Endothelial cell of umbilical vein (primary cell): ENCODE measurements around the gene TDRKH. TPM values are rescaled to one million over a fixed set of nuclear protein-coding genes. Genes with fewer than 3 reads are reported as not detected.

Experiments used
- BruUV-seq: library from RNA; stranded (reverse); fragments of 400-500 nt; replicated peaks from 2 replicates; lab custom pipeline; 2021; lab: Mats Ljungman, UMichigan
- CTCF ChIA-PET: fragments of 300-600, 350-600 bp; sonication (Branson Sonifier 250); formaldehyde crosslinking; loops from one replicate; lab custom pipeline; 2021; ENCODE audit warnings: antibody characterized with exemption, inconsistent platforms; lab: Charles Lee
- POLR2A ChIA-PET: fragments of 300-600, 350-600 bp; sonication (Branson Sonifier 250); formaldehyde crosslinking; loops from one replicate; lab custom pipeline; 2021; ENCODE audit warnings: antibody characterized with exemption, inconsistent platforms; lab: Charles Lee
- DNase-seq: peaks from one replicate; pipeline ENCODE4 v3.0.0-alpha.2; 2011; ENCODE audit warnings: low read depth, low spot score
- FAIRE-seq: peaks from 2 replicates; lab custom pipeline; 2011; peaks lifted over from hg19 to GRCh38; lab: Jason Lieb, UNC
- H2AFZ ChIP-seq: 2 replicates; pipeline ENCODE4 v1.6.0; 2012; ENCODE audit warnings: low read depth, low read length, control low read depth, inconsistent platforms
- H3K27ac ChIP-seq: 2 replicates; pipeline ENCODE4 v1.5.1; 2011; ENCODE audit warnings: low read depth, mild to moderate bottlenecking, control low read depth, low read length, moderate library complexity; ENCODE audit not compliant: insufficient read depth
- H3K27me3 ChIP-seq, 2 experiments: 2 replicates each; pipeline versions ENCODE4 v1.6.0 to v1.6.1; 2011; ENCODE audit warnings: low read length in 2 of 2, mixed read lengths in 1 of 2; ENCODE audit not compliant: control insufficient read depth in 2 of 2, insufficient read depth in 2 of 2
- H3K36me3 ChIP-seq, 2 experiments: 2 replicates in 1 of 2; 3 replicates in 1 of 2; pipeline ENCODE4 v1.5.1; 2011; ENCODE audit warnings: low read length in 2 of 2, mild to moderate bottlenecking in 1 of 2, moderate library complexity in 1 of 2; ENCODE audit not compliant: control insufficient read depth in 2 of 2, insufficient read depth in 2 of 2; ENCODE audit errors: extremely low read depth in 1 of 2
- H3K4me1 ChIP-seq: 3 replicates; pipeline ENCODE4 v1.5.1; 2011; ENCODE audit warnings: mild to moderate bottlenecking, low read length; ENCODE audit not compliant: control insufficient read depth, insufficient read depth; ENCODE audit errors: extremely low read depth
- H3K4me2 ChIP-seq: 2 replicates; pipeline ENCODE4 v1.6.1; 2011; ENCODE audit warnings: low read length, control low read depth, mixed read lengths; ENCODE audit not compliant: insufficient read depth
- H3K4me3 ChIP-seq, 3 experiments: fragments of 200-600 bp in 1 of 3; sonication (generic), shearing (Covaris generic) in 1 of 3; replicated peaks in 1 of 3; 2 replicates each; pipeline ENCODE4 v1.5.1; 2011 to 2016; ENCODE audit warnings: control low read depth in 3 of 3, low read length in 3 of 3, mild to moderate bottlenecking in 2 of 3, inconsistent platforms in 1 of 3, low read depth in 1 of 3, moderate library complexity in 1 of 3; ENCODE audit not compliant: insufficient read depth in 1 of 3
- H3K79me2 ChIP-seq: 2 replicates; pipeline ENCODE4 v1.6.0; 2012; ENCODE audit warnings: low read length, inconsistent platforms; ENCODE audit not compliant: control insufficient read depth, insufficient read depth
- H3K9ac ChIP-seq: replicated peaks from 2 replicates; pipeline ENCODE3; 2011; ENCODE audit warnings: low read length, control low read depth; ENCODE audit not compliant: insufficient read depth; ENCODE audit errors: extremely low read depth
- H3K9me1 ChIP-seq: replicated peaks from 3 replicates; pipeline ENCODE4 v1.6.0; 2011; ENCODE audit warnings: mild to moderate bottlenecking, low read length; ENCODE audit not compliant: control insufficient read depth, insufficient read depth; ENCODE audit errors: extremely low read depth
- H3K9me3 ChIP-seq: replicated peaks from 2 replicates; pipeline ENCODE4 v1.5.1; 2012; ENCODE audit warnings: low read length, inconsistent platforms; ENCODE audit not compliant: control insufficient read depth, insufficient read depth
- H4K20me1 ChIP-seq: replicated peaks from 2 replicates; pipeline ENCODE3; 2011; ENCODE audit warnings: mild to moderate bottlenecking, low read length; ENCODE audit not compliant: control insufficient read depth, insufficient read depth; ENCODE audit errors: extremely low read depth
- EZH2 ChIP-seq: IDR thresholded peaks from 2 replicates; pipeline ENCODE4 v1.6.1; 2012; ENCODE audit warnings: borderline replicate concordance, low read depth, mild to moderate bottlenecking, moderate library complexity, low read length, inconsistent platforms; ENCODE audit not compliant: severe bottlenecking
- FOS ChIP-seq: IDR thresholded peaks from 2 replicates; pipeline ENCODE4 v1.6.1; 2011; ENCODE audit warnings: mild to moderate bottlenecking, low read length, moderate library complexity, borderline replicate concordance; ENCODE audit not compliant: insufficient read depth
- GATA2 ChIP-seq: IDR thresholded peaks from 2 replicates; pipeline ENCODE4 v1.7.0; 2011; ENCODE audit warnings: low read depth, mild to moderate bottlenecking, moderate library complexity, mixed read lengths, low read length; ENCODE audit not compliant: insufficient read length, insufficient read depth
- JUN ChIP-seq: IDR thresholded peaks from 2 replicates; pipeline ENCODE4 v1.6.1; 2011; ENCODE audit warnings: borderline replicate concordance, low read depth; ENCODE audit not compliant: insufficient read length, insufficient read depth
- MYC ChIP-seq: IDR thresholded peaks from one replicate; pipeline ENCODE4 v1.6.1; 2011; ENCODE audit warnings: mild to moderate bottlenecking, low read depth, low read length
- POLR2A ChIP-seq: IDR thresholded peaks from 2 replicates; pipeline ENCODE4 v1.6.1; 2012; ENCODE audit warnings: low read depth, mild to moderate bottlenecking, control low read depth, low read length
- POLR2AphosphoS5 ChIP-seq: IDR thresholded peaks from 2 replicates; pipeline ENCODE4 v1.6.1; 2012; ENCODE audit warnings: low read depth, mild to moderate bottlenecking, control low read depth, low read length, moderate library complexity; ENCODE audit not compliant: insufficient read depth
- dilution Hi-C: fragments of 300-500 bp; cut with MboI; formaldehyde crosslinking; loops from one replicate; pipeline ENCODE4 v1.15.0; 2019; ENCODE audit warnings: low sequenced_read_pairs; ENCODE audit not compliant: extremely low pct_ligation_motif_present
- intact Hi-C: fragments of 100-400 bp; cut with micrococcal nuclease; formaldehyde crosslinking; loops from one replicate; pipeline ENCODE4 v1.10.0; 2022
- polyA plus RNA-seq, 4 experiments: library from polyadenylated mRNA; depleted of rRNA in 3 of 4; stranded (reverse) in 3 of 4; unstranded in 1 of 4; fragments of >200 nt; gene quantifications; 2 replicates each; pipeline versions ENCODE4 v1.2.1 to v1.2.3, GENCODE V29; 2011 to 2012; ENCODE audit warnings: missing spikeins in 1 of 4
- total RNA-seq: library from RNA; stranded (reverse); gene quantifications from 2 replicates; pipeline ENCODE4 v1.2.3, GENCODE V29; 2021
- TF ChIP-seq, protein P1 (sequence below), 2 donors: IDR thresholded peaks; 1 replicate in 1 of 2; 2 replicates in 1 of 2; pipeline ENCODE4 v1.5.1; 2011; ENCODE audit warnings: low read length in 2 of 2, mild to moderate bottlenecking in 2 of 2, moderate library complexity in 2 of 2, control low read depth in 1 of 2, inconsistent platforms in 1 of 2, low read depth in 1 of 2; ENCODE audit not compliant: insufficient read depth in 1 of 2; ENCODE audit errors: extremely low read depth in 1 of 2
- TF ChIP-seq, protein P2 (sequence below): IDR thresholded peaks from 2 replicates; pipeline ENCODE4 v1.6.1; 2011; ENCODE audit not compliant: insufficient read depth, insufficient read length

Gene TDRKH
- total and polyA plus RNA-seq, 2 donors (not counting 3 experiments of a cell fraction or from before 2014, with no cell fraction given), result 3.9 to 9.6 TPM

DNA sequence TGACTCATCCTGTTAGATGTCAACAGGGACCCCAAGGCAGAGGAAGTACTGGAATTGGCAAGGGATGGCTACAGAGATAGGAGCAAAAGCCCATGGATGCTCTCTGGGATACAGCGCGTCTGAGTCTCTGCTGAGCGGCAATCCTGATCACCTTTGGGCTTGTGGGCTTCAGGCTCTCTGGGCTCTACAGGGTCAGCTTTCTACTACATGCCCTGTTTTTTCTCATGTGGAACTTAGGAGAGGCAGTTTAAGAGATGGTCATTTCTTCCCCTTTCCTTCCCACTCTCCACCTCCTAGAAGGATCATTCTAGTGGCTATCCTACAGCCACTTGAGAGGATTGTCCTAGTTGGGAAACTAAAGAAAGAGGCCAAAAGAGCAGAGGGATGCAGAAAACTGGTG, 13.6 kb upstream of the TDRKH start:
- ChIA-PET POLR2A (no interaction called here), CTCF (interaction anchor here (1.5 to 2.6 kb wide), 3 partner anchors 13 to 22 kb away, joined by 3 to 7 read pairs (median 3); no protein-coding TSS in a partner anchor)
- no peak for FAIRE-seq
- Histone ChIP-seq H3K9me3 (no peaks in the 10 kb centered on the region), H3K4me3 (no peak overlapping the region), H3K36me3 (no peaks in the 10 kb centered on the region), H3K4me2 (no peak overlapping the region), H4K20me1 (no peaks in the 10 kb centered on the region), H3K9ac (no peak overlapping the region), H3K9me1 (no peaks in the 10 kb centered on the region), H3K27me3 (peaks cover 16 to 20% of the 10 kb centered on the region in 2 experiments), H2AFZ (no peak overlapping the region), H3K79me2 (no peaks in the 10 kb centered on the region), H3K4me1 (no peaks in the 10 kb centered on the region), H3K27ac (no peak overlapping the region)
- TF ChIP-seq POLR2AphosphoS5, result no peak
- TF ChIP-seq GATA2, result no peak
- TF ChIP-seq, protein P1, sequence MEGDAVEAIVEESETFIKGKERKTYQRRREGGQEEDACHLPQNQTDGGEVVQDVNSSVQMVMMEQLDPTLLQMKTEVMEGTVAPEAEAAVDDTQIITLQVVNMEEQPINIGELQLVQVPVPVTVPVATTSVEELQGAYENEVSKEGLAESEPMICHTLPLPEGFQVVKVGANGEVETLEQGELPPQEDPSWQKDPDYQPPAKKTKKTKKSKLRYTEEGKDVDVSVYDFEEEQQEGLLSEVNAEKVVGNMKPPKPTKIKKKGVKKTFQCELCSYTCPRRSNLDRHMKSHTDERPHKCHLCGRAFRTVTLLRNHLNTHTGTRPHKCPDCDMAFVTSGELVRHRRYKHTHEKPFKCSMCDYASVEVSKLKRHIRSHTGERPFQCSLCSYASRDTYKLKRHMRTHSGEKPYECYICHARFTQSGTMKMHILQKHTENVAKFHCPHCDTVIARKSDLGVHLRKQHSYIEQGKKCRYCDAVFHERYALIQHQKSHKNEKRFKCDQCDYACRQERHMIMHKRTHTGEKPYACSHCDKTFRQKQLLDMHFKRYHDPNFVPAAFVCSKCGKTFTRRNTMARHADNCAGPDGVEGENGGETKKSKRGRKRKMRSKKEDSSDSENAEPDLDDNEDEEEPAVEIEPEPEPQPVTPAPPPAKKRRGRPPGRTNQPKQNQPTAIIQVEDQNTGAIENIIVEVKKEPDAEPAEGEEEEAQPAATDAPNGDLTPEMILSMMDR (IDR thresholded peaks at IDR 0.05; ENCODE audit: extremely low read depth in 1 of 2, insufficient read depth in 1 of 2, low read depth in 1 of 2, low read length in 2 of 2), result no peak
- TF ChIP-seq JUN, result no peak
- TF ChIP-seq EZH2, result no peak
- TF ChIP-seq MYC, result no peak
- no peak for TF ChIP-seq POLR2A
- TF ChIP-seq, protein P2, sequence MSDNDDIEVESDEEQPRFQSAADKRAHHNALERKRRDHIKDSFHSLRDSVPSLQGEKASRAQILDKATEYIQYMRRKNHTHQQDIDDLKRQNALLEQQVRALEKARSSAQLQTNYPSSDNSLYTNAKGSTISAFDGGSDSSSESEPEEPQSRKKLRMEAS, result no peak
- TF ChIP-seq FOS, result no peak
- dilution Hi-C loops, result no loop called here
- no peak for DNase-seq
- BruUV-seq, result no TSS peak
- intact Hi-C loops, result no loop called here
